Activated CD4-positive, alpha-beta memory T cell treated with anti-CD3 and anti-CD28 coated beads for 36 hours (primary cell): ENCODE data around the gene FTO. TPM values are rescaled to one million over a fixed set of nuclear protein-coding genes. Genes with fewer than 3 reads are reported as not detected.
"Not testable (repeated sequence)": the region's sequence is repeated elsewhere in the genome, so short reads cannot be mapped to it uniquely, and the experiment has no call there.

Experiments
- CTCF ChIA-PET: fragments of 350-600 bp; sonication (Branson Sonifier 250); formaldehyde crosslinking; loops from one replicate; lab custom pipeline; 2021; ENCODE audit warnings: antibody characterized with exemption, inconsistent platforms; lab: Charles Lee
- POLR2A ChIA-PET: fragments of 350-600 bp; sonication (Branson Sonifier 250); formaldehyde crosslinking; loops from one replicate; lab custom pipeline; 2021; ENCODE audit warnings: antibody characterized with exemption; lab: Charles Lee
- DNase-seq: peaks from one replicate; pipeline ENCODE4 v3.0.0-alpha.2; 2020
- H3K27ac Mint-ChIP-seq: one replicate; pipeline ENCODE4 v1.8.0; 2021; ENCODE audit warnings: mixed read lengths
- H3K27me3 Mint-ChIP-seq: one replicate; pipeline ENCODE4 v1.8.0; 2021; ENCODE audit warnings: mixed read lengths
- H3K36me3 Mint-ChIP-seq: one replicate; pipeline ENCODE4 v1.8.0; 2021; ENCODE audit warnings: mixed read lengths
- H3K4me1 Mint-ChIP-seq: one replicate; pipeline ENCODE4 v1.8.0; 2021; ENCODE audit warnings: low read depth, mixed read lengths
- H3K4me3 Mint-ChIP-seq: one replicate; pipeline ENCODE4 v1.8.0; 2021; ENCODE audit warnings: mild to moderate bottlenecking, mixed read lengths
- H3K9me3 Mint-ChIP-seq: one replicate; pipeline ENCODE4 v1.8.0; 2021; ENCODE audit warnings: mixed read lengths
- intact Hi-C: fragments of 100-400 bp; cut with micrococcal nuclease; formaldehyde crosslinking; loops from one replicate; pipeline ENCODE4 v1.15.1; 2023
- total RNA-seq, 2 experiments: library from RNA; stranded (reverse); gene quantifications; one replicate each; pipeline ENCODE4 v1.2.3, GENCODE V29; 2021

Gene FTO
- total RNA-seq, 2 experiments from 2014 or later, result 50.7 to 53.1 TPM

GRCh38 chr16:54180421-54181359 lies 476.7 kb downstream of the FTO start:
- Mint-ChIP-seq H3K4me1 (no peaks in the 10 kb centered on the region), H3K36me3 (no peaks in the 10 kb centered on the region), H3K4me3 (no peak overlapping the region), H3K9me3 (no peaks in the 10 kb centered on the region), H3K27ac (no peak overlapping the region), H3K27me3 (peaks cover 11% of the 10 kb centered on the region)
- intact Hi-C loops, result no loop called here
- ChIA-PET POLR2A (no interaction called here), CTCF (no interaction called here)
- no peak for DNase-seq

DNA sequence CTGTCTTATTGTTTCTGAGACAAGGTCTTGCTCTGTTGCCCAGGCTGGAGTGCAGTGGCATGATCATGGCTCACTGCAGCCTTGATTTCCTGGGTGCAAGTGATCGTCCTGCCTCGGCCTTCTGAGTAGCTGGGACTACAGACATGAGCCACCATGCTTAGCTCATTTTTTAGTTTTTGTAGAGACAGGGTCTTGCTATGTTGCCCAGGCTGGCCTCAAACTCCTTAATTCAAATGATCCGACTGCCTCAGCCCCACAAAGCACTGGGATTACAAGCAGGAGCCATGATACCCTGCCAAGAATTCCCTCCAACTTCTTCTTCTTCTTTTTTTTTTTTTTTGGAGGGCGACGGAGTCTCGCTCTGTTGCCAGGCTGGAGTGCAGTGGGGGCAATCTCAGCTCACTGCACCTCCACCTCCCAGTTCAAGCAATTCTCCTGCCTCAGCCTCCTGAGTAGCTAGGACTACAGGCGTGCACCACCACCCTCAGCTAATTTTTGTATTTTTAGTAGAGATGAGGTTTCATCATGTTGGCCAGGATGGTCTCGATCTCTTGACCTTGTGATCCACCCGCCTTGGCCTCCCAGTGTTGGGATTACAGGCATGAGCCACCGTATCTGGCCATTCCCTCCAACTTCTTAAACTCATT lies 477.9 kb downstream of the FTO start:
- DNase-seq, H3K27ac Mint-ChIP-seq, POLR2A ChIA-PET, H3K4me1 Mint-ChIP-seq, intact Hi-C loops, H3K36me3 Mint-ChIP-seq, H3K9me3 Mint-ChIP-seq, H3K4me3 Mint-ChIP-seq, CTCF ChIA-PET: not testable (repeated sequence)
- peaks cover 12% of the 10 kb centered on the region for H3K27me3 Mint-ChIP-seq

GRCh38 chr16:54185045-54185444 lies 481.1 kb downstream of the FTO start:
- no peak overlapping the region for H3K4me3 Mint-ChIP-seq
- CTCF ChIA-PET, result no interaction called here

GRCh38 chr16:54191163-54191562 lies 487.2 kb downstream of the FTO start:
- intact Hi-C loops, result no loop called here
- CTCF ChIA-PET, result no interaction called here
- Mint-ChIP-seq H3K27ac (no peak overlapping the region), H3K4me3 (no peak overlapping the region), H3K9me3 (peaks cover 4% of the 10 kb centered on the region), H3K27me3 (peaks cover 12% of the 10 kb centered on the region), H3K36me3 (peaks cover 1% of the 10 kb centered on the region), H3K4me1 (no peaks in the 10 kb centered on the region)
- POLR2A ChIA-PET, result no interaction called here
- no peak for DNase-seq

More at GRCh38 chr16:54185045-54185444, 481.1 kb downstream of the FTO start:
- no peaks in the 10 kb centered on the region for H3K9me3 Mint-ChIP-seq
- H3K4me1 Mint-ChIP-seq, result no peaks in the 10 kb centered on the region
- no peaks in the 10 kb centered on the region for H3K36me3 Mint-ChIP-seq
- no peak for DNase-seq
- H3K27ac Mint-ChIP-seq, result no peak overlapping the region
- POLR2A ChIA-PET, result no interaction called here
- peaks cover 15% of the 10 kb centered on the region for H3K27me3 Mint-ChIP-seq
- intact Hi-C loops, result no loop called here

DNA sequence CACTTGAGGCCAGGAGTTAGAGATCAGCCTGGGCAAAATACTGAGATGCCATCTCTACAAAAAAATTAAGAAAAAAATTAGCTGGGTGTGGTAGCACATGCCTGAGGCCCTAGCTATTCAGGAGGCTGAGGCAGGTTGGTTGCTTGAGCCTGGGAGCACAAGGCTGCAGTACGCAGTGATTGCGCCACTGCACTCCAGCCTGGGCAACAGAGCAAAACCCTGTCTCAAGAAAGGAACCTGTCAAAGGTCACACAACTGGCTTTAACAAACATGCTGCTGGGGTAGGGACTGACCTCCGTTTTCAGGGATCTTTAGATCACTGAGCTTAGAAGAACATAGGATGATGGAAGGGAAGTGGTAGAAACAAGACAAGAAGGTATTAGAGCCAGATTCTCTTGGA lies 487.6 kb downstream of the FTO start:
- Mint-ChIP-seq H3K4me3 (no peak overlapping the region), H3K27me3 (peaks cover 11% of the 10 kb centered on the region), H3K9me3 (peaks cover 4% of the 10 kb centered on the region), H3K4me1 (no peaks in the 10 kb centered on the region), H3K36me3 (peaks cover 1% of the 10 kb centered on the region), H3K27ac (no peak overlapping the region)
- intact Hi-C loops, result no loop called here
- POLR2A ChIA-PET, result no interaction called here
- no peak for DNase-seq
- CTCF ChIA-PET, result no interaction called here

DNA sequence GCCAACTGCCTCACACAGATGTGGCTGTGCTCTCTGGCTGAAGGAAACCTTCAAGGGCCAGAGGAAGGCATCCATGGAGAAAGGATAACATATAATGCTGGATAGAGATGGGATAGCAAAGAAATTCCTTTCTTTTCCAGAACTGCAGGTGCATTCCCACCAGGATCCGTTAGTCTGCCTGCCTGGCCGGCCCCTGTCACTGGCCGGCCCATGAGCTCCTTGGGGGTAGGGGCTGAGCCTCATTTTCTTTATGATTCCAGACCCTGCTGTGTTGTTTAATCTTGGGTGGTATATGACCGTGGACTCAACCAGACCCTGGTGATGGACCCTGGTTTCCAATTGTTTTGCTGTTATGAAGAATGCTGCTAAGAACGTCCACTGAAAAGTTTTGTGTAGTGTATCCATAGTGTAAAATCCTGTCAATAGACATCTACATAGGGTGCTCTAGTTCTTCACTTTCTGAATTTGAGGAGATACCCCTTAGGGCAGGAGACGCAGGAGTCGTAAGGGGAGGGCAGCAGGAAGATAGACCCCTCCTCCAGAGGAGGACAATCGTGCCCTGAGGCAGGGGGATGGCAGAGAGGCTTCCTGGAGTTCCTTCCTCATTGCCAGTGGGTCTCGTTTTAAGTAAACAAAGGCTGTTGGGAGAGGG lies 489.2 kb downstream of the FTO start:
- intact Hi-C loops, result no loop called here
- peaks cover 1% of the 10 kb centered on the region for H3K36me3 Mint-ChIP-seq
- no peaks in the 10 kb centered on the region for H3K4me1 Mint-ChIP-seq
- peaks cover 4% of the 10 kb centered on the region for H3K9me3 Mint-ChIP-seq
- POLR2A ChIA-PET, result no interaction called here
- no peak for DNase-seq
- peaks cover 7% of the 10 kb centered on the region for H3K27me3 Mint-ChIP-seq
- no peak overlapping the region for H3K4me3 Mint-ChIP-seq
- CTCF ChIA-PET, result no interaction called here
- no peak overlapping the region for H3K27ac Mint-ChIP-seq

GRCh38 chr16:54193665-54194333 lies 489.8 kb downstream of the FTO start:
- POLR2A ChIA-PET, result no interaction called here
- CTCF ChIA-PET, result no interaction called here
- Mint-ChIP-seq H3K9me3 (peaks cover 4% of the 10 kb centered on the region), H3K27ac (no peak overlapping the region), H3K4me3 (no peak overlapping the region), H3K36me3 (peaks cover 1% of the 10 kb centered on the region), H3K27me3 (peaks cover 4% of the 10 kb centered on the region), H3K4me1 (no peaks in the 10 kb centered on the region)
- intact Hi-C loops, result no loop called here
- peak; percentile 62 for DNase-seq

DNA sequence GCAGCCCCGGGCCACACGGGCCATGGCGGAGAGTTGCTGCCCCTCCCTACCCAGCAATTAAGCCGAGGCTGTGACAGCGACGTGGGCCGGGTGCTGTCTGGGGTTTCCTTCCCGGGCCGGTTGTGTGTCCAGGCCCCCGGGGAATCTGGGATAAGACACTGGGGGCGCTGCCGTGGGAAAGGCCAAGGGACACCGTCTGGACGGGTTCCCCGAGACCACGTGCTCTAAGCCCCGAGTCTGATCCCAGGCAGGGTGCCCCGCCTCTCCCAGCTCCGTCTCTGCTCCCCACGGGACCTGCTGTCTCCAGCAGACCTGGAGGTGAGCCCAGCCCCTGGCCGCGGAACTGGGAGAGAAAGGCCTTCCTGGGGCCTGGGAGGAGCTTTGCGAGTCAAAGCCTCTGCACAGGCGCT lies 490.4 kb downstream of the FTO start:
- no peak for DNase-seq
- CTCF ChIA-PET, result no interaction called here
- peaks cover 7% of the 10 kb centered on the region for H3K27me3 Mint-ChIP-seq
- H3K36me3 Mint-ChIP-seq, result peaks cover 1% of the 10 kb centered on the region
- H3K4me3 Mint-ChIP-seq, result no peak overlapping the region
- intact Hi-C loops, result no loop called here
- H3K27ac Mint-ChIP-seq, result no peak overlapping the region
- POLR2A ChIA-PET, result no interaction called here
- H3K9me3 Mint-ChIP-seq, result peaks cover 4% of the 10 kb centered on the region
- no peaks in the 10 kb centered on the region for H3K4me1 Mint-ChIP-seq

- Mint-ChIP-seq H3K4me3 (no peak overlapping the region), H3K36me3 (no peaks in the 10 kb centered on the region), H3K4me1 (no peaks in the 10 kb centered on the region), H3K27ac (no peak overlapping the region), H3K9me3 (no peaks in the 10 kb centered on the region), H3K27me3 (peaks cover 5% of the 10 kb centered on the region)
- POLR2A ChIA-PET, result no interaction called here
- no peak for DNase-seq
- CTCF ChIA-PET, result no interaction called here
- intact Hi-C loops, result no loop called here
Measured at GRCh38 chr16:54197758-54198157, 493.8 kb downstream of the FTO start.

DNA sequence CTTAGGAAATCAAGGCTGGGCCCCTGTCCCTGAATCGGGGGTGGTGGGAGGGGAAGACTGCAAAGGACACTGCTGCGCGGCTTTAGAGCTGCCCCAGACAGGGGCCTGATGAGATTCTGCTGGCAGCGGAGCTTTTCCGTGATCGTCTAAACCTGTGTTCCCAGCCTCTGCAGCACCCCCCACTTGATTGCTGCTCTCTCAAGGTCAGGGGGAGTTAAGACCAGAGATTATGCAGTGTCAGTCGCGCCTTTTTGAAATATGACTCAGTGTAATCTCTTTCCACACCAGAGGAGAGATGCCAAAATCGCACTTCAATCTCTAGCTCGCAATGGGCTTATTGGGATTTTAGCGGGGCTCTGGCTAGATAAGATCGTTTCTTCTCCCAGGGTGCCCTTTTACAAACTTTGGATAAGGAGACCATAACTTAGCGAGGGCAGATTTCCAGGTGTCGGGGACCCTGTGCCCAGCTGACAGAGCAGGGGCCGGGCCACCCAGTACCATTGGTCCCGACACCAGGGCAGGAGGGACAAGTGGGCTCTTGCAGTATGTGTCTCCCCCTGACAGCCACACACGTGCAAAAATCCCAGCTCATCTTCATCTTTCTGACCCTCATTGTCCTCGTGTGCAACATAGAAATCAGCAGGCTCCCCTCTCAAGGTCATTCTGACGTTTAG lies 495.7 kb downstream of the FTO start:
- Mint-ChIP-seq H3K9me3 (no peaks in the 10 kb centered on the region), H3K27ac (no peak overlapping the region), H3K4me1 (no peaks in the 10 kb centered on the region), H3K27me3 (peaks cover 2% of the 10 kb centered on the region), H3K36me3 (no peaks in the 10 kb centered on the region), H3K4me3 (no peak overlapping the region)
- no peak for DNase-seq
- intact Hi-C loops, result no loop called here
- POLR2A ChIA-PET, result no interaction called here
- CTCF ChIA-PET, result no interaction called here

- no peaks in the 10 kb centered on the region for H3K36me3 Mint-ChIP-seq
- intact Hi-C loops, result no loop called here
- no peak for DNase-seq
- no peak overlapping the region for H3K27ac Mint-ChIP-seq
- CTCF ChIA-PET, result no interaction called here
- no peaks in the 10 kb centered on the region for H3K4me1 Mint-ChIP-seq
- peaks cover 2% of the 10 kb centered on the region for H3K27me3 Mint-ChIP-seq
- H3K9me3 Mint-ChIP-seq, result no peaks in the 10 kb centered on the region
- POLR2A ChIA-PET, result no interaction called here
- no peak overlapping the region for H3K4me3 Mint-ChIP-seq
Measured at GRCh38 chr16:54200161-54200534, 496.2 kb downstream of the FTO start.

DNA sequence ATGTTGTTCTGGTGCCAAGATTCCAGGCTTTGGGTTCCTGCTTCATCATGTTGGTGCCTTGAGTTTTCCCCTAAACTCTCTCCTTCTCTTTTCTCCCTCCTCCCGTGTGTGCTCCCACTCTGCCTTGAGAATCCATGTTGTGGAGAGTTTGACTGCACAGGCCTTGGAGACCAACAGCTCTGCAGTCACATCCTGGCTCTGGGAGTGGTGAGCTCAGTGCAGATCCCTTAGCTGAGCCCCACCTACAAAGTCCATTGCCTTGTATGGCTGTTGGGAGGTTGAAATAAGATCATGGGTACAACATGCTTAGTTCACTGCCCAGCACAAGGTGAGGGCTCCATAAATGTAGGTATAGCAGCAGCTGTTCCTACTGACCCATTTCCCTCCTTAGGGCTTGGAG lies 496.8 kb downstream of the FTO start:
- intact Hi-C loops, result no loop called here
- no peaks in the 10 kb centered on the region for H3K4me1 Mint-ChIP-seq
- H3K36me3 Mint-ChIP-seq, result no peaks in the 10 kb centered on the region
- no peak overlapping the region for H3K27ac Mint-ChIP-seq
- H3K4me3 Mint-ChIP-seq, result no peak overlapping the region
- CTCF ChIA-PET, result no interaction called here
- H3K9me3 Mint-ChIP-seq, result no peaks in the 10 kb centered on the region
- peaks cover 2% of the 10 kb centered on the region for H3K27me3 Mint-ChIP-seq
- no peak for DNase-seq
- POLR2A ChIA-PET, result no interaction called here
